ENCODE measurements around the gene ECSIT.

DNA sequence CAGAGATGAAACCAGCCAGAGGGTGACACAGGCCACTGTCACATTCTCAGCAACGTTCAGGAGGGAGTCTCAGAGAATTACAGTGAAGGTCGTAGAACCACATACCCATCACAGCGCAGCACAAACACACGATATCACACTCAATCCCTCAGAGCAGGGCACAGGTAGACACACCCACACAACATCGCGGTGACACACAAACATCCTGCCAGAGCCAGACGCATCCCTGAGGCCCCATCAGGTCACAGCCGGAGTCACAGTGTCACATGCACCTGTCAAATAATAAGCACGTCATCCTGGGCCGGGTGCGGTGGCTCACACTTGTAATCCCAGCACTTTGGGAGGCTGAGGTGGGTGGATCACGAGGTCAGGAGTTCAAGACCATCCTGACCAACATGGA lies 65.5 kb downstream of the ECSIT start:
- TF ChIP-seq, protein P1, sequence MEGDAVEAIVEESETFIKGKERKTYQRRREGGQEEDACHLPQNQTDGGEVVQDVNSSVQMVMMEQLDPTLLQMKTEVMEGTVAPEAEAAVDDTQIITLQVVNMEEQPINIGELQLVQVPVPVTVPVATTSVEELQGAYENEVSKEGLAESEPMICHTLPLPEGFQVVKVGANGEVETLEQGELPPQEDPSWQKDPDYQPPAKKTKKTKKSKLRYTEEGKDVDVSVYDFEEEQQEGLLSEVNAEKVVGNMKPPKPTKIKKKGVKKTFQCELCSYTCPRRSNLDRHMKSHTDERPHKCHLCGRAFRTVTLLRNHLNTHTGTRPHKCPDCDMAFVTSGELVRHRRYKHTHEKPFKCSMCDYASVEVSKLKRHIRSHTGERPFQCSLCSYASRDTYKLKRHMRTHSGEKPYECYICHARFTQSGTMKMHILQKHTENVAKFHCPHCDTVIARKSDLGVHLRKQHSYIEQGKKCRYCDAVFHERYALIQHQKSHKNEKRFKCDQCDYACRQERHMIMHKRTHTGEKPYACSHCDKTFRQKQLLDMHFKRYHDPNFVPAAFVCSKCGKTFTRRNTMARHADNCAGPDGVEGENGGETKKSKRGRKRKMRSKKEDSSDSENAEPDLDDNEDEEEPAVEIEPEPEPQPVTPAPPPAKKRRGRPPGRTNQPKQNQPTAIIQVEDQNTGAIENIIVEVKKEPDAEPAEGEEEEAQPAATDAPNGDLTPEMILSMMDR (IDR thresholded peaks at IDR 0.05 in 4 of 5, conservative IDR thresholded peaks at IDR 0.05 in 1 of 5): no peak
- no peak for TF ChIP-seq POLR2A (IDR thresholded peaks at IDR 0.05)
